SHP77 (cell line): ENCODE data around the gene LRRC71.
A peak's percentile ranks its signal among the peaks of the same experiment; 100 is the strongest.

Source experiments
- DNase-seq, 2 experiments: peaks; one replicate each; lab custom pipeline; 2025; lab: John Stamatoyannopoulos, UW

The LRRC71 gene

GRCh38 chr1:156892190-156893047, 28.0 kb upstream of the LRRC71 start:
- peak; percentile 84 to 92 for DNase-seq

DNA sequence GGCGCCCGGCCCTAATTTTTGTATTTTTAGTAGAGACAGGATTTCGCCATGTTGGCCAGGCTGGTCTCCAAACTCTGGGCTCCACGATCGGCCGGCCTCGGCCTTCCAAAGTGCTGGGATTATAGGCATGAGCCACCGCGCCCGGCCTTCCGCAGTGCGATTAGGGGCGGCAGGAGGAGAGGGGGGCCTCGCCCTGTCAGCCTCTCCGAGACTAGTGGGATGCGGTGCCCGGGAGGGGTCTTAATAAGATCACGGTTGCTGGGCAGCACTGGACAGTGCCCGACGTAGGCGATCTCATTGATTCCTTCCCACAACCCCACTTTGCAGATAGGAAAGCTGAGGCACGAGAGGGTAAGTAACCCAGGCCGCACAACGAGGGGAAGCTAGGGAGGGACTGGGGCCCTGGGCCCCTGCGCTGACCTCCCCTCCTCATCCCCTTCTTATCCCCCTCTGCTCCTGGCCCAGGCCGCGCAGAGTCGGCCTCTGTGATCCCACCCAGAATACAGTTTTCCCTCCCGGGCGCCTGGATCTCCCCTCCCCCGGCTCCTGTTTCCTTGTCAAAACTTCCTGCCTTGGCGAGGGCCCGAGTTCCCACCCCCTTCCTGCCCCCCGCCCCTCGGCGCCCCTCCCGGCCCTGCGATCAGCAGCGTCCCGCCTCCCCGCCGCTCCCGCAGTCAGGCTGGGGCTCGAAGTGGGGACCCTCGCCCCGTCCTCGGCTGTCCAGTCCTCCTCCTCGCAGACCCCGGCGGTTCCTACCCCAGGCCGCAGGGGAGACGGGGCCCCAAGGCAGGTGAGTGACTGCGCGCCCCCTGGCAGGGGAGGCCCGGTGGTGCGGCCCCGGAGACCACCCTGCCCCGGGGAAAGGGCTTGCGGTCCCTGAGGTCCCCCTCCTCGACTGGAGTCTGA, 27.1 kb upstream of the LRRC71 start, which contains the start of gene PEAR1:
TSS of gene PEAR1 (plus strand) at position 671 of the 906 bp plus-strand sequence. CDS start 10,209 bp downstream, outside the sequence.
- DNase-seq = no peak

GRCh38 chr1:156894001-156894400, 26.4 kb upstream of the LRRC71 start:
- no peak for DNase-seq

- DNase-seq = no peak
Observed at GRCh38 chr1:156894711-156895454, 25.5 kb upstream of the LRRC71 start.

DNA sequence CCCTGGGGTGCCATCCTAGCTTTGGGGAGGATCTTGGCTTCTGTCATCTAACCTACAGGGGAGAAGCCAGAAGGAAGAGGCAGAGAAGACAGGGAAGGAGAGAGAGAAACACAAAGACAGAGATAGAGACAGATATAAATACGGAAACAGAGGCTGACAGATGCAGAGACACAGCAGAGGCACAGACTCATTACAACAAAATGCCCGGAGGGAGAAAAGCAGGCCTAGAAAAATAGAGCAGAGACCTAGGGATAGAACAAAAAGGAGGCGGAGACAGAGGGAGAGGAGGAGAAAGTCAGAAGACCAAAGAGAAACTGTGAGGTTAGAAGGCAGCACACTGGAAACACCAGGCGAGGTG, 25.0 kb upstream of the LRRC71 start:
- no peak for DNase-seq

- DNase-seq = no peak
Observed at GRCh38 chr1:156895927-156896326, 24.5 kb upstream of the LRRC71 start.

GRCh38 chr1:156896490-156897033, 23.9 kb upstream of the LRRC71 start:
- DNase-seq = no peak

DNA sequence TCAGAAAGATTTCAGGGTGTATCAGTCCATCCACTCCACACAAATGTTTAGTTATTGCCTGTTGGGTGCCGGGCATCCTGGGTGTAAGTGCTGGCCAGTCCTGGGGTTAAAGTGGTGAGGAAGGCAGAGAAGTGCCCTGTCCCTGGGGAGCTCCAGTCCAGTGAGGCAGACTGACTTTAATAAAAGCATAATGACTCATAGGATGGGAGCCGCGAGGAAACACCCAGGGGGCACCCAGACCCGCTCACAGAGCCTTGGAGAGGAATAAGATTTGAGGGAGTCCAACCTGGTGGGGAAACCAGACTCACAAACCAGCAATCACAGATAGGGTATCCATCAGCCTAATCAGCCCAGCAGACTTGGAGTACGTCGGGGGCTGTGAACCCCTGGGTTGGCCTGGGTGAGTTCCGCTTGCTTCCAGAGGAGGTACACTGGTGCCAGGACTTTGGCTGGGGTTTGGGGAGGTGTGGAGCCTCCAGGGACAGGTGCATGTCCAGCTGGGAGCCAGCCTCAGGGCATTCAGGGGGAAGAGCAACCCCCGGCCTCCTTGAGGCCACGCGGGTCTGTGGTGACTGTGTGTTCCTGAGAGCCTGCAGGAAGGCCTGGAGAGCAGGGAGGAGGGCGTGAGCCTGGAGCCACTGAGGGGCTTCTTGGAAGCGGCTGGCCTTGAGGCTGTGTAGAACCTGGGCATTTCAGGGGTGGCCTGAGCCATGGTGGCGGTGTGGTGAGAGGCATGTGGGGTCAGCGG, 23.2 kb upstream of the LRRC71 start:
- no peak for DNase-seq

DNA sequence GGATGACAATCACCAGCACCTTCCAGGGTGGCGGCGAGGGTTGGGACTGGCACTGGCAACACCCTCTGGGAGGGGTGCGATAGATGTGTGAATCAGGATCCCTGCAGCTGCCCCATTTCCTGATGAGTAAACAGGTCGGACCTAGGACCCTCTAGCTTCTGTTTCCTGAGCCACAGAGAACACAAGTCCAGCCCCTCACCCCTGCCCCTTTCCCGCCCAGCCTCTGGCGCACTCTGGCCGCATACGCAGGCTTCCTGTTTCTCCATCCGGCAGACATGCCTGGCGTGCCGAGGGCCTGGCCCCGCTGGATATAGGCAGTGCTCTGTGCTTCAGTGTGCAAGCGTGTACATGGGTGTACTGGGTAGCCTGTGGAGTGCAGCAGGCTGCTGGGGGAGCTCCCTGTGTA, 22.3 kb upstream of the LRRC71 start:
- DNase-seq = no peak

DNA sequence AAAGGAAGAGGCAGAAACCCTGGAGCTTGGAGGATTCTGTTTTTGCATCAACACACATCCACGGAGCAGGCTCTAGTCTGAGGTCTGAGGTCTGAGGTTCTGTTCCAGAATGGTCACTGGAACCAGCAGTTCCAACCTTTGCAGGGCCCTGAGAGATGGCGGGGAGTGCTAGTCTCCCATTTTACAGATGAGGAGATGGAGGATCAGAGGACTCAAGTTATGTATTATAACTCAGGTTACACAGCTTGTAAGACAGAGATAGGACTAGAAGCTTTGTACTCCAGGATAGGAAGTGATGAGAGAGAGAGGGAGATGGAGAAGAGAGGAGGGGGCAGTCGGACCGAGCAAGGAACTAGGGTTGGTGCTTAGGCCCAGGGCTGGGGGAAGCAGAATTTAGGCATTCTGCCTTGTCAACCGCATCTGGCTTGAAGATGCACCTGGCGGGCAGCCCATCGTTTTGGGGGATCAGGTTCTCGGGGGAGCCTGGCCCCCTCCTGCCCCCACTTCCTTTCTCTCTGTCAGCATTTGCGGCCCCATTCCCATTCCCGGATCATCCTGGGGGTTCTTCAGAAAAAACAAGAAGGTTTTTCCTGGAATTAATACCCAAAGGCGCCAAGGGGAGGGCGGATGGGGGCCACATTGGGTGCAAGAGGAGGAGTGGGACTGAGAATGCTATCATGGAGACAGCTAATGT, 21.3 kb upstream of the LRRC71 start:
- no peak for DNase-seq

DNA sequence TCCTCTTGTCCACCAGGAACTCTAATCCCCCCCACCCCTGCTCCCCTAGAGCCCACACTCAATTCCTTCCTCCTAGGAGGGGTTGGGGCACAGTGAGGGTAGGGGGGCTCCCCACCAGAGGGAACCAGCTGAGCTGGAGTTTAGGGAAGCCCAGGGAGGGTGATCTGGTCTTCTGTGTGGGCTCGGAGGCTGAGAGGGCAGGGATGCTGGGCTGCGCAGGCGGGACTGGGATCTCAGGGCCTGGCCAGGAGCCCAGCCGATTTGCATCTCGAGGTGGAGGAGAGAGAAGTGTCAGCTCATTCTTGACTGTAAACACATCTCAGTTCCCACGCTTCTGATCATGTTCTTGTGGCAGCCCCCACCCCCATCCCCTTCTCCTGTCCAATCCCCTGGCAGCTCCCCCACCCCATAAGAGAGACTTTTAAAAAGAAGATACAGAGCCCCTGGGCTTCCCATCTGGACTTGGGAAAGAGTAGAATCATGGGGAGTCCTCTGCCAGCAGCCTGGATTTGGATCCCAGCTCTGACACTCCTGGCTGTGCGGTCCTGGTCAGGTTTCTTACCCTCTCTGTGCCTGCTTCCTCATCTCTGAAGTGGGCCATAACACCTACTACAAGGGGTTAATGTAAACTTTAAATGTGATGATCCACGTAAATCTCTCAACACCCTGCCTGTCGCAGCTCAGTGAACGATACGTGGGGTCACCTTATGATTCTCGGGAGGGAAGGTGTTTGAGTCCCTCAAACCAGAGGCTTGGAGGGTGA, 20.3 kb upstream of the LRRC71 start:
- no peak for DNase-seq

DNA sequence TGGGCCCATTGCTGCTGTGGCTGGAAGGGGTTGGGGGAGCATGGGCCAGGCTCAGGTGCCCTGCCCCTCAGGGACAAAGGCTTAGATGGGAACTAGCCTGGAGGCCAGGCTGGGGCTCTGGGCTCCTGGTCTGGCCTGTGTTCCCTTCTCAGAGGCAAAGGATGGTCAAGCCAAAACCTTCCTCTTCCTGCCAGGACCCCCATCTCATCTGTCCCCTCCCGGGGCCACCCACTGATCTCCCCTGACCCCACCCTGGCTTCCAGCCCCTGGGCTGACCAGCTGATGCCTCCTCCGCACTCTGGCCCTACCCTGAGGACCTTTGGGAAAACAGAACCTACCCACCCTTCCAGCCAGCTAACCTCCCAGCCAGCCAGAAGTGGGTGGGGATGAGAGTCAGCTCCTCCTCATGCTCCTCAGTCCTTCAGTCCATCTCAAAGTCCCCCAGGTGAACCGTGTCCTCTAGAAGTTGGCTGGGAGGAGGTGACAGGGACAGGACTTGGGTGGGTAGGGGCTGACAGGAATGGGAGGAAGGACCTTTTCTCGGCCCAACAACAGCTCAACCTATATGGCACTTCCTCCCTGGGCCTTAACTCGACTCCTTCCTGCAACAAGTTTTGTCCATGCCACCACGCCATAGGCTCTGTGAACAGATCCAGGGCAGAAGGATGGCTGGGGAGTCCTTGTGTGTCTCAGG, 19.4 kb upstream of the LRRC71 start:
- no peak for DNase-seq

GRCh38 chr1:156901590-156901900, 18.9 kb upstream of the LRRC71 start:
- no peak for DNase-seq

GRCh38 chr1:156901966-156902915, 18.2 kb upstream of the LRRC71 start:
- no peak for DNase-seq

DNA sequence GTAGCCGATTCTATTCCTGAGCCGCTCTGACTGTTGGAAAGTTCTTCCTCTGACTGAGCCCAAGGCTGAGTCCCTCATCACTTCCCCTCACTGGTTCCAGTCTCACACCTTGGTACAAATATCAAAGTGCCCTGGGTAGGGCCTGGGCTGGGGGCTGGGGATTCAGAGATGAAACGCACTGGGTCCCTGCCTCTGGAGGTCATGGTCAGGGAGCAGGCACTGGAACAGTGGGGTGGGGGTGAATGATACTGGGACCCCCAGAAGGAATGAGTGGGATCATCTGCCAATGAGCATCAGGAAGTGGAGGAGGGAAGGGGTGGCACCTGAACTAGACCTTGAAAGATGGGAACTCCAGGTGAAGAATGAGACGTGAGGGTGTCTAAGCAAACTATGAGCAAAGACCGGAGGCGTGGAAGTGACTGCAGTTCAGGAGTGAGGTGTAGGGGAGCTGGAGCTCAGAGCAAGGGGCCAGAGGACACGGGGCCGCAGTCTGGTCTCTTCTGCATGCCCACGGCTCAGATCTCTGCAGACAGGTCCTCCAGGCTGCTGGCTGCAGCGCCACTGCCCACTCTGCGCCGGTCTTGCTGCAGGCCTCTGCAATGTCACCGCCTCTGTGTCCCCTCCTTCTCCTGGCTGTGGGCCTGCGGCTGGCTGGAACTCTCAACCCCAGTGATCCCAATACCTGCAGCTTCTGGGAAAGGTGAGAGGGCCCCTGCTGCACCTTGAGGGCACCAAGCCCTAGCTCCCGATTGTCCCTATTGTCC, 16.9 kb upstream of the LRRC71 start:
- DNase-seq = no peak

GRCh38 chr1:156904187-156904959, 16.1 kb upstream of the LRRC71 start:
- no peak for DNase-seq

DNA sequence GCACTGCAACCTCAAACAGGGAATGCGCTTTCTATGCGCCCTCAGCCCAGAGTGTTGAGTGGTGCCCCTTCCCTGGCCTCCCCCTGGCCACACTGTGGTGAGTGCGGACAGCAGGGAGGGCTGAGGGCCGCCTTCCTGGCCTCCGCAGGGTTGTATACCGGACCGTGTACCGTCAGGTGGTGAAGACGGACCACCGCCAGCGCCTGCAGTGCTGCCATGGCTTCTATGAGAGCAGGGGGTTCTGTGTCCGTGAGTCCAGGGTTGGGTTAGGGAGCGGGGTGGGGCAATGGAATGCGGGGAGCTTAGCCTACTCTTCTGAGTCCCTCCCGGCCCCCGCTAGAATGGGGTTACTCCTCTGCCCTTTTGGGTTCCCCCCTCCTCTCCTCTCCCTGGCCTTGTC, 15.3 kb upstream of the LRRC71 start:
- DNase-seq = no peak
